GM12891 (cell line): ENCODE data around the gene COMMD4.
"Not testable (repeated sequence)": the region's sequence is repeated elsewhere in the genome, so short reads cannot be mapped to it uniquely, and the experiment has no call there.

Experiments
- DNase-seq: peaks from one replicate; pipeline ENCODE4 v3.0.0; 2011; ENCODE audit warnings: low spot score; ENCODE audit not compliant: insufficient read length
- FAIRE-seq: peaks from 2 replicates; lab custom pipeline; 2011; peaks lifted over from hg19 to GRCh38; lab: Jason Lieb, UNC
- PAX5 ChIP-seq: IDR thresholded peaks from 2 replicates; pipeline ENCODE4 v1.6.1; 2011; ENCODE audit warnings: low read length, moderate library complexity, mild to moderate bottlenecking; ENCODE audit not compliant: insufficient read depth, severe bottlenecking
- POLR2A ChIP-seq: IDR thresholded peaks from 2 replicates; pipeline ENCODE4 v1.6.1; 2011; ENCODE audit warnings: low read depth, low read length, control low read depth
- POLR2AphosphoS5 ChIP-seq: IDR thresholded peaks from 2 replicates; pipeline ENCODE4 v1.6.1; 2011; ENCODE audit warnings: low read depth, low read length, control low read depth
- POU2F2 ChIP-seq: IDR thresholded peaks from 2 replicates; pipeline ENCODE4 v1.6.1; 2011; ENCODE audit warnings: low read depth, mild to moderate bottlenecking, control low read depth, low read length, moderate library complexity
- SPI1 ChIP-seq: IDR thresholded peaks from 2 replicates; pipeline ENCODE4 v1.6.1; 2011; ENCODE audit warnings: low read depth, low read length, control low read depth
- TAF1 ChIP-seq: IDR thresholded peaks from 2 replicates; pipeline ENCODE4 v1.6.1; 2011; ENCODE audit warnings: low read depth, low read length, control low read depth

Gene COMMD4

GRCh38 chr15:75335313-75335704, 554 bp upstream of the COMMD4 start:
- DNase-seq (no peak), FAIRE-seq (no peak)
- no peak for TF ChIP-seq POU2F2
- no peak for TF ChIP-seq POLR2AphosphoS5
- TF ChIP-seq SPI1: no peak
- no peak for TF ChIP-seq POLR2A
- TF ChIP-seq TAF1: no peak
- no peak for TF ChIP-seq PAX5

- FAIRE-seq: no peak
- no peak for DNase-seq
- TF ChIP-seq POU2F2: no peak
- no peak for TF ChIP-seq SPI1
- no peak for TF ChIP-seq PAX5
- TF ChIP-seq POLR2AphosphoS5: no peak
- TF ChIP-seq POLR2A: no peak
- TF ChIP-seq TAF1: no peak
Measured at GRCh38 chr15:75338661-75339240, 2.9 kb downstream of the COMMD4 start.

- FAIRE-seq (no peak), DNase-seq (no peak)
- TF ChIP-seq TAF1: no peak
- TF ChIP-seq SPI1: no peak
- no peak for TF ChIP-seq POLR2AphosphoS5
- TF ChIP-seq POLR2A: no peak
- TF ChIP-seq POU2F2: no peak
- TF ChIP-seq PAX5: no peak
Measured at GRCh38 chr15:75339531-75340240, 3.8 kb downstream of the COMMD4 start.

GRCh38 chr15:75342221-75342620, 6.4 kb downstream of the COMMD4 start:
- FAIRE-seq (no peak), DNase-seq (no peak)

GRCh38 chr15:75343953-75344352, 8.1 kb downstream of the COMMD4 start:
- not testable (repeated sequence) for DNase-seq

More at GRCh38 chr15:75342221-75342620, 6.4 kb downstream of the COMMD4 start:
- TF ChIP-seq POU2F2: no peak
- no peak for TF ChIP-seq SPI1

GRCh38 chr15:75346796-75347221, 10.9 kb downstream of the COMMD4 start, which contains the start of gene NEIL1:
TSS of gene NEIL1 (plus strand) at chr15:75347039. CDS start at chr15:75348906, 1,867 bp downstream.
- FAIRE-seq (no peak), DNase-seq (no peak)
- no peak for TF ChIP-seq PAX5
- no peak for TF ChIP-seq POU2F2
- no peak for TF ChIP-seq SPI1
- no peak for TF ChIP-seq POLR2A

More at GRCh38 chr15:75343953-75344352, 8.1 kb downstream of the COMMD4 start:
- not testable (repeated sequence) for FAIRE-seq

GRCh38 chr15:75347222-75348033, 11.6 kb downstream of the COMMD4 start:
- DNase-seq: peak; percentile 66
- 0 out of 2 replicates have a peak, but pooled peaks have one; percentile 37 for TF ChIP-seq POLR2AphosphoS5
- no peak for TF ChIP-seq TAF1
- FAIRE-seq: peak; percentile 97

- DNase-seq (no peak), FAIRE-seq (no peak)
- TF ChIP-seq POU2F2 (no peak), TAF1 (no peak), POLR2A (no peak)
Measured at GRCh38 chr15:75348034-75348561, 12.2 kb downstream of the COMMD4 start.

- TF ChIP-seq POU2F2 (no peak), SPI1 (no peak), POLR2AphosphoS5 (no peak), PAX5 (no peak), POLR2A (no peak), TAF1 (no peak)
- DNase-seq (no peak), FAIRE-seq (peak; percentile 38)
Measured at GRCh38 chr15:75348562-75349350, 12.9 kb downstream of the COMMD4 start.

GRCh38 chr15:75349351-75349669, 13.4 kb downstream of the COMMD4 start:
- peak; percentile 31 for FAIRE-seq

More at GRCh38 chr15:75349351-75349669, 13.4 kb downstream of the COMMD4 start:
- DNase-seq: not testable (repeated sequence)
